ENCODE data around the gene SUGP2. TPM values are rescaled to one million over a fixed set of nuclear protein-coding genes. Genes with fewer than 3 reads are reported as not detected.
A peak's percentile ranks its signal among the peaks of the same experiment; 100 is the strongest.

The SUGP2 gene
- total RNA-seq, 1 experiment from 2014 or later = 77.2 TPM

- DNase-seq = no peak
- no peak overlapping the region for H3K27ac Mint-ChIP-seq (ENCODE audit: unreplicated experiment)
- peak overlapping the region; percentile 93 for H3K4me3 Mint-ChIP-seq (ENCODE audit: low read depth, unreplicated experiment)
- no peaks in the 10 kb centered on the region for H3K27me3 Mint-ChIP-seq (ENCODE audit: unreplicated experiment)
- no peaks in the 10 kb centered on the region for H3K9me3 Mint-ChIP-seq (ENCODE audit: low read depth, unreplicated experiment)
- no peaks in the 10 kb centered on the region for H3K4me1 Mint-ChIP-seq (ENCODE audit: low read depth, unreplicated experiment)
- intact Hi-C loops (cut with micrococcal nuclease; ENCODE audit: unreplicated experiment) = no loop called here
- CTCF ChIA-PET = no interaction called here
- peaks cover 29% of the 10 kb centered on the region for H3K36me3 Mint-ChIP-seq (ENCODE audit: insufficient read depth, unreplicated experiment)
- no TSS peak for BruUV-seq (replicated peaks)
- TF ChIP-seq CTCF (IDR thresholded peaks at IDR 0.05; ENCODE audit: unreplicated experiment) = no peak
Measured at GRCh38 chr19:19033176-19033425, 216 bp downstream of the SUGP2 start.

- Mint-ChIP-seq H3K27me3 (ENCODE audit: unreplicated experiment) (no peaks in the 10 kb centered on the region), H3K4me1 (ENCODE audit: low read depth, unreplicated experiment) (no peaks in the 10 kb centered on the region), H3K4me3 (ENCODE audit: low read depth, unreplicated experiment) (peak overlapping the region; percentile 93), H3K27ac (ENCODE audit: unreplicated experiment) (no peak overlapping the region), H3K9me3 (ENCODE audit: low read depth, unreplicated experiment) (no peaks in the 10 kb centered on the region), H3K36me3 (ENCODE audit: insufficient read depth, unreplicated experiment) (peaks cover 31% of the 10 kb centered on the region)
- CTCF ChIA-PET = interaction anchor here (0.7 kb wide), 1 partner anchor 683 kb away, joined by 4 read pairs; no protein-coding TSS in a partner anchor
- intact Hi-C loops (cut with micrococcal nuclease; ENCODE audit: unreplicated experiment) = no loop called here
- no peak for TF ChIP-seq CTCF (IDR thresholded peaks at IDR 0.05; ENCODE audit: unreplicated experiment)
- BruUV-seq (replicated peaks) = TSS peak; percentile 37
- no peak for DNase-seq
Measured at GRCh38 chr19:19032420-19033175, 719 bp downstream of the SUGP2 start.

GRCh38 chr19:19031891-19032290 is 1.4 kb downstream of the SUGP2 start:
- no peak overlapping the region for H3K27ac Mint-ChIP-seq (ENCODE audit: unreplicated experiment)
- H3K4me1 Mint-ChIP-seq (ENCODE audit: low read depth, unreplicated experiment) = no peaks in the 10 kb centered on the region
- H3K9me3 Mint-ChIP-seq (ENCODE audit: low read depth, unreplicated experiment) = no peaks in the 10 kb centered on the region
- BruUV-seq (replicated peaks) = no TSS peak
- peak overlapping the region; percentile 93 for H3K4me3 Mint-ChIP-seq (ENCODE audit: low read depth, unreplicated experiment)
- intact Hi-C loops (cut with micrococcal nuclease; ENCODE audit: unreplicated experiment) = no loop called here
- CTCF ChIA-PET = interaction anchor here (0.7 kb wide), 1 partner anchor 683 kb away, joined by 4 read pairs; no protein-coding TSS in a partner anchor
- H3K27me3 Mint-ChIP-seq (ENCODE audit: unreplicated experiment) = no peaks in the 10 kb centered on the region
- no peak for DNase-seq
- TF ChIP-seq CTCF (IDR thresholded peaks at IDR 0.05; ENCODE audit: unreplicated experiment) = no peak
- H3K36me3 Mint-ChIP-seq (ENCODE audit: insufficient read depth, unreplicated experiment) = peaks cover 36% of the 10 kb centered on the region

GRCh38 chr19:19028526-19028925 is 4.8 kb downstream of the SUGP2 start:
- BruUV-seq (replicated peaks) = no TSS peak
- intact Hi-C loops (cut with micrococcal nuclease; ENCODE audit: unreplicated experiment) = no loop called here
- no peak for DNase-seq
- TF ChIP-seq CTCF (IDR thresholded peaks at IDR 0.05; ENCODE audit: unreplicated experiment) = no peak
- Mint-ChIP-seq H3K4me1 (ENCODE audit: low read depth, unreplicated experiment) (no peaks in the 10 kb centered on the region), H3K4me3 (ENCODE audit: low read depth, unreplicated experiment) (no peak overlapping the region), H3K27ac (ENCODE audit: unreplicated experiment) (no peak overlapping the region), H3K9me3 (ENCODE audit: low read depth, unreplicated experiment) (no peaks in the 10 kb centered on the region), H3K27me3 (ENCODE audit: unreplicated experiment) (no peaks in the 10 kb centered on the region), H3K36me3 (ENCODE audit: insufficient read depth, unreplicated experiment) (peaks cover 45% of the 10 kb centered on the region)
- CTCF ChIA-PET = interaction anchor here (0.7 kb wide), 1 partner anchor 336 kb away, joined by 6 read pairs; no protein-coding TSS in a partner anchor
